HCT116 (cell line): ENCODE results near the gene DOCK3.

ENCODE experiments used
- CEBPB ChIP-seq: IDR thresholded peaks from 2 replicates; pipeline ENCODE4 v1.6.1; 2012; ENCODE audit warnings: low read depth
- POLR2AphosphoS5 ChIP-seq: IDR thresholded peaks from 2 replicates; pipeline ENCODE4 v1.6.1; 2011; ENCODE audit warnings: mild to moderate bottlenecking, low read depth, low read length, moderate library complexity
- RAD21 ChIP-seq: IDR thresholded peaks from 2 replicates; pipeline ENCODE4 v1.6.1; 2012; ENCODE audit warnings: low read depth, mild to moderate bottlenecking
- ZNF274 ChIP-seq: fragments of 200-500 bp; sonication (Bioruptor generic); IDR thresholded peaks from 2 replicates; pipeline ENCODE4 v1.6.1; 2014; ENCODE audit warnings: mild to moderate bottlenecking, low read depth, low read length, inconsistent platforms
- TF ChIP-seq, protein P1 (sequence below), 3 experiments: fragments of 200-600 bp in 1 of 3; sonication (generic) in 1 of 3; IDR thresholded peaks in 2 of 3; conservative IDR thresholded peaks in 1 of 3; 2 replicates each; pipeline ENCODE4 v1.5.1; 2012 to 2017; ENCODE audit warnings: low read depth in 2 of 3, low read length in 2 of 3, antibody characterized with exemption in 1 of 3, borderline replicate concordance in 1 of 3, control low read depth in 1 of 3, mild to moderate bottlenecking in 1 of 3, mixed read lengths in 1 of 3, mixed run types in 1 of 3, moderate library complexity in 1 of 3; ENCODE audit not compliant: insufficient read depth in 1 of 3
- TF ChIP-seq, protein P2 (sequence below): IDR thresholded peaks from 2 replicates; pipeline ENCODE4 v1.6.1; 2011; ENCODE audit warnings: mild to moderate bottlenecking, low read length, moderate library complexity; ENCODE audit not compliant: insufficient replicate concordance; ENCODE audit errors: extremely low read depth

DNA sequence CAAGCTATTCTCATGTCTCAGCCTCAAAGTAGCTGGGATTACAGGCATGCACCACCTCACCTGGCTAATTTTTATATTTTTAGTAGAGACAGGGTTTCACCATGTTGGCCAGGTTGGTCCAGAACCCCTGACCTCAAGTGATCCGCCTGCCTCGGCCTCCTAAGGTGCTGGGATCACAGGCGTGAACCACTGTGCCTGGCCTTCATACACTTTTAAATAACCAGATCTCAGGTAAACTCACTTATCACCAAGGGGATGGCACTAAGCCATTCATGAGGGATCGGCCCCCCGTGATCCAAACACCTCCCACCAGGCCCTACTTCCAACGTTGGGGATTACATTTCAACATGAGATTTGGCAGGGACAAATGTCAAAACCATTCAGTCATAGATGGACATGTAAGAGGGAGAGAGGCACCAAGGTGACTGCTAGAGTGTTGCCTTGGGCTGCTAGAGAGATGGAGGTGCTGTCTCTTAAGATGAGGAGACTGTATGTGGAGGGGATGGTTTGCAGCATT is 13.3 kb upstream of the DOCK3 start:
- TF ChIP-seq, protein P1, sequence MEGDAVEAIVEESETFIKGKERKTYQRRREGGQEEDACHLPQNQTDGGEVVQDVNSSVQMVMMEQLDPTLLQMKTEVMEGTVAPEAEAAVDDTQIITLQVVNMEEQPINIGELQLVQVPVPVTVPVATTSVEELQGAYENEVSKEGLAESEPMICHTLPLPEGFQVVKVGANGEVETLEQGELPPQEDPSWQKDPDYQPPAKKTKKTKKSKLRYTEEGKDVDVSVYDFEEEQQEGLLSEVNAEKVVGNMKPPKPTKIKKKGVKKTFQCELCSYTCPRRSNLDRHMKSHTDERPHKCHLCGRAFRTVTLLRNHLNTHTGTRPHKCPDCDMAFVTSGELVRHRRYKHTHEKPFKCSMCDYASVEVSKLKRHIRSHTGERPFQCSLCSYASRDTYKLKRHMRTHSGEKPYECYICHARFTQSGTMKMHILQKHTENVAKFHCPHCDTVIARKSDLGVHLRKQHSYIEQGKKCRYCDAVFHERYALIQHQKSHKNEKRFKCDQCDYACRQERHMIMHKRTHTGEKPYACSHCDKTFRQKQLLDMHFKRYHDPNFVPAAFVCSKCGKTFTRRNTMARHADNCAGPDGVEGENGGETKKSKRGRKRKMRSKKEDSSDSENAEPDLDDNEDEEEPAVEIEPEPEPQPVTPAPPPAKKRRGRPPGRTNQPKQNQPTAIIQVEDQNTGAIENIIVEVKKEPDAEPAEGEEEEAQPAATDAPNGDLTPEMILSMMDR (IDR thresholded peaks at IDR 0.05 in 2 of 3, conservative IDR thresholded peaks at IDR 0.05 in 1 of 3; ENCODE audit: borderline replicate concordance in 1 of 3, insufficient read depth in 1 of 3, low read depth in 2 of 3, low read length in 2 of 3): no peak
- TF ChIP-seq RAD21 (no peak), ZNF274 (no peak), POLR2AphosphoS5 (no peak), CEBPB (no peak)
- TF ChIP-seq, protein P2, sequence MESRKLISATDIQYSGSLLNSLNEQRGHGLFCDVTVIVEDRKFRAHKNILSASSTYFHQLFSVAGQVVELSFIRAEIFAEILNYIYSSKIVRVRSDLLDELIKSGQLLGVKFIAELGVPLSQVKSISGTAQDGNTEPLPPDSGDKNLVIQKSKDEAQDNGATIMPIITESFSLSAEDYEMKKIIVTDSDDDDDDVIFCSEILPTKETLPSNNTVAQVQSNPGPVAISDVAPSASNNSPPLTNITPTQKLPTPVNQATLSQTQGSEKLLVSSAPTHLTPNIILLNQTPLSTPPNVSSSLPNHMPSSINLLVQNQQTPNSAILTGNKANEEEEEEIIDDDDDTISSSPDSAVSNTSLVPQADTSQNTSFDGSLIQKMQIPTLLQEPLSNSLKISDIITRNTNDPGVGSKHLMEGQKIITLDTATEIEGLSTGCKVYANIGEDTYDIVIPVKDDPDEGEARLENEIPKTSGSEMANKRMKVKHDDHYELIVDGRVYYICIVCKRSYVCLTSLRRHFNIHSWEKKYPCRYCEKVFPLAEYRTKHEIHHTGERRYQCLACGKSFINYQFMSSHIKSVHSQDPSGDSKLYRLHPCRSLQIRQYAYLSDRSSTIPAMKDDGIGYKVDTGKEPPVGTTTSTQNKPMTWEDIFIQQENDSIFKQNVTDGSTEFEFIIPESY: no peak
